Measurements from ENCODE around the gene PCF11.

Gene PCF11

DNA sequence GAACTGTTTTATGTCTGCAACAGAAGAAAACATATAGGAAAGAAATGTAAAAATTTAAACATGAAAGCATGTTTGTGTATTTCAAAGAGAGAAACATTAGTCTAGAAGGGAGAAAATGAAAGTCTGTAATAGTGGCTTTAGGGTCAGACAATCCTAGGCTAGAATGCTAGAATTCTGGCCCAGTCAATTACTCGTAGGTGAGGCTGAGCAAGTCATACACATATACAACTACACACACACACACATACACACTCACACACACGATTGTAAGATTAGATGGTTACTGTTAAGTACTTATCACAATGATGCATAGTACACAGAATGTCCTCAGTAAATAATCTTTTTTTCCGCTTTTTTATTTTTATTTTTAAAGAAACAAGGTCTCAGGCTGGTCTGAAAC, 37.7 kb upstream of the PCF11 start:
- in situ Hi-C loops (cut with MboI; ENCODE audit: low sequenced_read_pairs, unreplicated experiment), result no loop called here
- TF ChIP-seq, protein P1, sequence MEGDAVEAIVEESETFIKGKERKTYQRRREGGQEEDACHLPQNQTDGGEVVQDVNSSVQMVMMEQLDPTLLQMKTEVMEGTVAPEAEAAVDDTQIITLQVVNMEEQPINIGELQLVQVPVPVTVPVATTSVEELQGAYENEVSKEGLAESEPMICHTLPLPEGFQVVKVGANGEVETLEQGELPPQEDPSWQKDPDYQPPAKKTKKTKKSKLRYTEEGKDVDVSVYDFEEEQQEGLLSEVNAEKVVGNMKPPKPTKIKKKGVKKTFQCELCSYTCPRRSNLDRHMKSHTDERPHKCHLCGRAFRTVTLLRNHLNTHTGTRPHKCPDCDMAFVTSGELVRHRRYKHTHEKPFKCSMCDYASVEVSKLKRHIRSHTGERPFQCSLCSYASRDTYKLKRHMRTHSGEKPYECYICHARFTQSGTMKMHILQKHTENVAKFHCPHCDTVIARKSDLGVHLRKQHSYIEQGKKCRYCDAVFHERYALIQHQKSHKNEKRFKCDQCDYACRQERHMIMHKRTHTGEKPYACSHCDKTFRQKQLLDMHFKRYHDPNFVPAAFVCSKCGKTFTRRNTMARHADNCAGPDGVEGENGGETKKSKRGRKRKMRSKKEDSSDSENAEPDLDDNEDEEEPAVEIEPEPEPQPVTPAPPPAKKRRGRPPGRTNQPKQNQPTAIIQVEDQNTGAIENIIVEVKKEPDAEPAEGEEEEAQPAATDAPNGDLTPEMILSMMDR (IDR thresholded peaks at IDR 0.05; ENCODE audit: borderline replicate concordance, control extremely low read depth, extremely low read depth, insufficient read depth, missing control alignments), result no peak
- no peak for DNase-seq (ENCODE audit: low spot score)

DNA sequence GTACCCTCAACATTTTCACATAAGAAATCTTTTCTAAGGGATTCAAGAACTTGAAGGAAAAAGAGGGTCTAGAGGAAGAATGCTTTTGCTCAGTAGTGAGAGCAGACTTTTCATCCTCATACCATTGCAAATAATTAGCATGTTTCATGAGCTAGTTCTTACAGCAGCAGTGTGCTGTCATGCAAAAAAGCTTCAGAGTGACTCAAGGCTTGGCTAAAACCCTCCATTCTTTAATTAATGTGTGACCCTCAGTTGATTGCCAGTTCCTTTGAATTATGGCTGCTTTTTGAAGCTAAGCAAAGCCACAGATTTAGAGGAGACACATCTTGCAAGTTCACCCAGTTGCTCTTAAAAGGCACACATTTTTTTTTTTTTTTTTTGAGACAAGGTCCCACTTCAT, 36.6 kb upstream of the PCF11 start:
- no peak for DNase-seq (ENCODE audit: low spot score)
- TF ChIP-seq, protein P1 (IDR thresholded peaks at IDR 0.05; ENCODE audit: borderline replicate concordance, control extremely low read depth, extremely low read depth, insufficient read depth, missing control alignments), result no peak
- in situ Hi-C loops (cut with MboI; ENCODE audit: low sequenced_read_pairs, unreplicated experiment), result no loop called here

- TF ChIP-seq, protein P1 (IDR thresholded peaks at IDR 0.05; ENCODE audit: borderline replicate concordance, control extremely low read depth, extremely low read depth, insufficient read depth, missing control alignments), result no peak
- in situ Hi-C loops (cut with MboI; ENCODE audit: low sequenced_read_pairs, unreplicated experiment), result no loop called here
- DNase-seq (ENCODE audit: low spot score), result no peak
Measured at GRCh38 chr11:83122050-83122449, 34.9 kb upstream of the PCF11 start.

- in situ Hi-C loops (cut with MboI; ENCODE audit: low sequenced_read_pairs, unreplicated experiment), result no loop called here
Measured at GRCh38 chr11:83122766-83123165, 34.2 kb upstream of the PCF11 start.

GRCh38 chr11:83124636-83125424, 32.1 kb upstream of the PCF11 start:
- in situ Hi-C loops (cut with MboI; ENCODE audit: low sequenced_read_pairs, unreplicated experiment), result no loop called here
- DNase-seq (ENCODE audit: low spot score), result no peak
- TF ChIP-seq, protein P1 (IDR thresholded peaks at IDR 0.05; ENCODE audit: borderline replicate concordance, control extremely low read depth, extremely low read depth, insufficient read depth, missing control alignments), result no peak

More at GRCh38 chr11:83122766-83123165, 34.2 kb upstream of the PCF11 start:
- DNase-seq (ENCODE audit: low spot score), result no peak
- TF ChIP-seq, protein P1 (IDR thresholded peaks at IDR 0.05; ENCODE audit: borderline replicate concordance, control extremely low read depth, extremely low read depth, insufficient read depth, missing control alignments), result no peak

DNA sequence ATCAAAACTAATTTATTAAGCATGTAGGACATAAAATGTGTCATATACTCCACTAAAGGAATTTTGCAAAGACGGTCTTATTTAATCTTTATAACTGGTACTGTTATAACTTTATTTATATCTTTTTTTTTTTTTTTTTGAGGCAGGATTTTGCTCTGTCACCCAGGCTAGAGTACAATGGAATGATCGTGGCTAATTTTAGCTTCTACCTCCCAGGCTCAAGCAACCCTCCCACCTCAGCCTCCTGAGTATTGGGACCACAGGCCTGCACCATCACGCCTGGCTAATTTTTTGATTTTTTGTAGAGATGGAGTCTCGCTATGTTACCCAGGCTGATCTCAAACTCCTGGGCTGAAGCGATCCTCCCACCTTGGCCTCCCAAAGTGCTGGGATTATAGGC, 31.4 kb upstream of the PCF11 start:
- in situ Hi-C loops (cut with MboI; ENCODE audit: low sequenced_read_pairs, unreplicated experiment), result no loop called here
- TF ChIP-seq, protein P1 (IDR thresholded peaks at IDR 0.05; ENCODE audit: borderline replicate concordance, control extremely low read depth, extremely low read depth, insufficient read depth, missing control alignments), result no peak
- no peak for DNase-seq (ENCODE audit: low spot score)

All from GM13976 (cell line).